Measurements from ENCODE around the gene BCL2A1.
"Not testable (repeated sequence)": the region's sequence is repeated elsewhere in the genome, so short reads cannot be mapped to it uniquely, and the experiment has no call there.

BCL2A1 gene

GRCh38 chr15:79926116-79926515 is 44.9 kb downstream of the BCL2A1 start:
- DNase-seq (ENCODE audit: extremely low read depth in 1 of 2, low read depth in 1 of 2), result not testable (repeated sequence)

GRCh38 chr15:79924379-79924778 is 46.6 kb downstream of the BCL2A1 start:
- no peak for DNase-seq (ENCODE audit: extremely low read depth in 1 of 2, low read depth in 1 of 2)

DNA sequence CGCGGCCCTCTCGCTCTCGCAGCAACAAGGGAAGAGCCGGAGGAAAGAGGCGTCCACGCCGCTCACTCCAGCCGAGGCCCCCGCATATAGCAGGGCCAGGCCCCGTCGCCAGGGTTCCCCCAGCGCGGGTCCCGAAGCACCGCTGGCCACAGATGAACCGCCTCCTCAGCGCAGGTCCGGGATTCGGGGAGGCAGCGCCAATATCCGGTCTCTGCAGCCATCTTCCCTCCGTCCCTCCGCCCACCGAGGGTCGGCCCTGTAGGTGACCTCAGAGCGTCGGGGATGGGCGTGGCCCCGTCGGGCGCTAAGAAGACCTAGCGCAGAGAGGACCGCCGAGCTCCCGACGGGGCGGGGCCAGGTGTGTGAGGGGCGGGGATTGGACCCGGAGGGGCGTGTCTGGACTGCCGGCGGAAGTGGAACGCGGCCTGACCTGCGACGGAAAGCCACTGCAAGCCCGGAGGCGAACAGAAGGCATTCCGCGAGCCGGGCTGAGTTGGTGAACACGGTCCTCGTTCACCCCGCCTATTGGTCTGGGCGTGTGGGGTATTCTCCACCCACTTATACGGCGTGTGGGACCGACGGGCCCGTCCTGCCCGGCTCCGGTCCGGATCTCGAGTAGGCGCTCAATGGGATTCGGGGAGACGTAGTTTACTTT is 47.4 kb downstream of the BCL2A1 start:
- DNase-seq (ENCODE audit: extremely low read depth in 1 of 2, low read depth in 1 of 2), result peak; percentile 95 to 100

DNA sequence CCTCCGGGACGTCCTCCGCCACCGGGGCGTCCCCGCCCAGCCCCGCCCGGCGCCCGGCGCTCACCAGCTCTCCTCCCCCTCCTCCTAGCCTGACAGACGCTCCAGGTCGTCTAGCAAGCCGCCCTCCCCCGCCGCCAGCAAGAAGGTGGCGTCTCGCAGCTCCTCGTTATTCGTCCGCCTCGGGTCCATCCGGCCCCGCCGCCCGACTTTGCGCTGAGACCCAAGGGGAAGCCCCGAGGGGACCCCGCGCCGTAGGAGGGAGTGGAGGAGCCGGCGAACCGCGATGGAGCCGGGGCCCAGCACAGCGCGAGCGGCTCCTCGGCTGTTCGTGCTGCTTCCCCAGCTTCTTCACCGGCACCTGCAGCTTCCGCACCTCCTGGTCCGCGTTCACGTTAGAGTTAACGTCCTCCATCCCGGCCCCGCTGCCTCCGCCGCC is 47.9 kb downstream of the BCL2A1 start:
- peak; percentile 43 to 62 for DNase-seq (ENCODE audit: extremely low read depth in 1 of 2, low read depth in 1 of 2)

- DNase-seq (ENCODE audit: extremely low read depth in 1 of 2, low read depth in 1 of 2), result no peak
Measured at GRCh38 chr15:79922512-79923078, 48.4 kb downstream of the BCL2A1 start.

DNA sequence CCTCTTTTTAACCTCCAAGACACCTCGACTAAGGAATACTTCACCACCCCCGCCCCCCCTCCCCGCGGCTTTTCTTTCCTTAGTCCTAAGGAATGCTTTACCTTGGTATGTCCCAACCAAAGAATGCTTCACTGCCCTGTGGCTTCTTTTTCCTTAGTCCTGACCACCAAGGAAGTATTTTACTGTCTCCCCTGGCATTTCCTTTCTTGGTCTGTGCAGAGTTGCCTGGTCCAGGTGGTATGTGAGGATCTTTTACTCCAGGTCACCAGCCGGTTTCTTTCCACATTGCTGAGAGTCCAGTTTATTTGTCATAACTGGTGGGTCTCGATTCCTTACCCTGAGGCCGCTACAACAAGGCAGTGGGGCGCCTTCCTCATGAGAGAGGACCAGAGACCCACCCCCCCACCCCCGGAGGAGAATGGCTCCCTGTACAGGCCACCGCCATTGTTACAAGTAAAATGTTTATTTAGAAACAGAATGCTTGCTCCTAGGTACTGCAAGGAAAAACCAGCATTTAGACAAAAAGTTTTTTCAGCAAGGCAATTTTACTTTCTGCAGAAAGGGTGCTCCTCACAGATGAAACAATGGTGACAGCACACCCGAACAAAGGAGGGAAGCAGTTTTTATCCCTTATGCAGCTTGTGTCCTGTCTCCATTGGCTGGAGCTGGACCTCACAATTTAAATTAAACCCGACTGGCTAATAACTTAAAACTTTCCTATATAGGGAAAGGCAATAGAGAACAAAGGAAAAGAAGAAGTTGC is 51.1 kb downstream of the BCL2A1 start:
- no peak for DNase-seq (ENCODE audit: extremely low read depth in 1 of 2, low read depth in 1 of 2)

- no peak for DNase-seq (ENCODE audit: extremely low read depth in 1 of 2, low read depth in 1 of 2)
Measured at GRCh38 chr15:79919090-79919748, 51.8 kb downstream of the BCL2A1 start.

DNA sequence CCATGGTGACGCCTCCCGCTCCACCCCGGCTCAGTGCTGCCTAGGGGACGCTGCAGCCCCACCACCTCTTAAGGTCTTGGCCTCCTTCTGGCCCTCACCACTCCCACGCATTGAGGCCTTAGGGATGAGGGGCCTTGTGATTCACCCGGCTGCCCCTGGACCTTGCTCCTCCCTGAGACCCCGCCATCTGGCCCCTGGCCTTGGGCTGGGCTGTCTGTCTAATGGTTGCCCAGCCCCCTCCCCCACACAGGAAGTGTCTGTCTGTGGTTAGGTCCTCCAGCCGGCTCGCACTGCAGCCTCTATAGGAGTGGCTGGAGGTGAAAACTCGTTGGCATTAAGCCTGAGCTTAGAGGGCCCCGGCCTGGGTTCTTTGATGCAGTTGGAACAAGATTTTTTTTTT is 52.7 kb downstream of the BCL2A1 start:
- DNase-seq (ENCODE audit: extremely low read depth in 1 of 2, low read depth in 1 of 2), result no peak

- no peak for DNase-seq (ENCODE audit: extremely low read depth in 1 of 2, low read depth in 1 of 2)
Measured at GRCh38 chr15:79916502-79917132, 54.4 kb downstream of the BCL2A1 start.

- not testable (repeated sequence) for DNase-seq (ENCODE audit: extremely low read depth in 1 of 2, low read depth in 1 of 2)
Measured at GRCh38 chr15:79915776-79916501, 55.1 kb downstream of the BCL2A1 start.

- no peak for DNase-seq (ENCODE audit: extremely low read depth in 1 of 2, low read depth in 1 of 2)
Measured at GRCh38 chr15:79914728-79915127, 56.3 kb downstream of the BCL2A1 start.
